HEK293 (cell line): ENCODE results near the gene REN.

Source experiments
- CTCF ChIA-PET: fragments of 350-600 bp; formaldehyde crosslinking; extraction: SDS; loops from one replicate; lab custom pipeline; 2021; ENCODE audit warnings: antibody characterized with exemption; lab: Yijun Ruan, JAX
- POLR2A ChIA-PET: fragments of 300-600 bp; formaldehyde crosslinking; extraction: SDS; loops from one replicate; lab custom pipeline; 2020; ENCODE audit warnings: antibody characterized with exemption, inconsistent platforms; lab: Yijun Ruan, JAX
- H3K27ac ChIP-seq: fragments of 200-500 bp; sonication (Bioruptor generic); 2 replicates; pipeline ENCODE4 v1.5.1; 2014; ENCODE audit warnings: low read depth, low read length, control low read depth, inconsistent platforms; ENCODE audit errors: extremely low read depth
- H3K36me3 ChIP-seq, 2 experiments: fragments of 200-500 bp in 1 of 2; sonication (Bioruptor generic) in 1 of 2; 1 replicate in 1 of 2; 2 replicates in 1 of 2; pipeline ENCODE4 v1.5.1; 2014 to 2017; ENCODE audit warnings: inconsistent platforms in 2 of 2, low read length in 2 of 2; ENCODE audit not compliant: control insufficient read depth in 2 of 2, insufficient read depth in 1 of 2
- H3K4me1 ChIP-seq: fragments of 200-500 bp; sonication (Bioruptor generic); 2 replicates; pipeline ENCODE4 v1.5.1; 2014; ENCODE audit warnings: mild to moderate bottlenecking, low read length, inconsistent platforms; ENCODE audit not compliant: control insufficient read depth, insufficient read depth
- H3K4me3 ChIP-seq: 2 replicates; pipeline ENCODE4 v1.5.1; 2011; ENCODE audit warnings: low read depth, mild to moderate bottlenecking, control low read depth, low read length, moderate library complexity
- H3K9me3 ChIP-seq: fragments of 200-500 bp; sonication (Bioruptor generic); 2 replicates; pipeline ENCODE4 v1.5.1; 2014; ENCODE audit warnings: low read depth, low read length, inconsistent platforms; ENCODE audit not compliant: control insufficient read depth, insufficient read depth
- BCL11A ChIP-seq: fragments of 450-650 bp; formaldehyde crosslinking; IDR thresholded peaks from 2 replicates; pipeline ENCODE4 v1.5.1; 2016; ENCODE audit warnings: low read depth, missing biosample characterization, missing genetic modification characterization
- GLI4 ChIP-seq: fragments of 450-650 bp; formaldehyde crosslinking; IDR thresholded peaks from 2 replicates; pipeline ENCODE4 v1.5.1; 2016; ENCODE audit warnings: missing biosample characterization, missing genetic modification characterization
- KLF1 ChIP-seq: fragments of 450-650 bp; formaldehyde crosslinking; IDR thresholded peaks from 2 replicates; pipeline ENCODE4 v1.5.1; 2016; ENCODE audit warnings: missing biosample characterization, missing genetic modification characterization
- KLF16 ChIP-seq: fragments of 450-650 bp; formaldehyde crosslinking; IDR thresholded peaks from 2 replicates; pipeline ENCODE4 v1.5.1; 2017; ENCODE audit warnings: missing biosample characterization, missing genetic modification characterization
- OVOL3 ChIP-seq: fragments of 450-650 bp; formaldehyde crosslinking; IDR thresholded peaks from 2 replicates; pipeline ENCODE4 v1.5.1; 2016; ENCODE audit warnings: missing biosample characterization, missing genetic modification characterization
- TCF7L2 ChIP-seq: IDR thresholded peaks from 2 replicates; pipeline ENCODE4 v1.6.1; 2011; ENCODE audit warnings: low read depth, mild to moderate bottlenecking, inconsistent platforms, low read length, moderate library complexity, borderline replicate concordance
- YY1 ChIP-seq: fragments of 450-650 bp; formaldehyde crosslinking; IDR thresholded peaks from 2 replicates; pipeline ENCODE4 v1.5.1; 2018; ENCODE audit warnings: missing biosample characterization, missing genetic modification characterization
- YY2 ChIP-seq: fragments of 450-650 bp; formaldehyde crosslinking; IDR thresholded peaks from 2 replicates; pipeline ENCODE4 v1.5.1; 2016; ENCODE audit warnings: missing biosample characterization, missing genetic modification characterization
- ZFHX2 ChIP-seq: fragments of 450-650 bp; formaldehyde crosslinking; conservative IDR thresholded peaks from 2 replicates; pipeline ENCODE4 v1.5.1; 2016; ENCODE audit warnings: missing biosample characterization, missing genetic modification characterization
- ZNF121 ChIP-seq: fragments of 450-650 bp; formaldehyde crosslinking; IDR thresholded peaks from 2 replicates; pipeline ENCODE4 v1.5.1; 2016; ENCODE audit warnings: missing biosample characterization, missing genetic modification characterization
- ZNF175 ChIP-seq: fragments of 450-650 bp; formaldehyde crosslinking; IDR thresholded peaks from 2 replicates; pipeline ENCODE4 v1.5.1; 2016; ENCODE audit warnings: missing biosample characterization, missing genetic modification characterization
- ZNF404 ChIP-seq: fragments of 450-650 bp; formaldehyde crosslinking; IDR thresholded peaks from 2 replicates; pipeline ENCODE4 v1.5.1; 2017; ENCODE audit warnings: missing biosample characterization, missing genetic modification characterization
- ZNF501 ChIP-seq: fragments of 450-650 bp; formaldehyde crosslinking; IDR thresholded peaks from 2 replicates; pipeline ENCODE4 v1.5.1; 2016; ENCODE audit warnings: missing biosample characterization, missing genetic modification characterization
- ZNF621 ChIP-seq: fragments of 450-650 bp; formaldehyde crosslinking; IDR thresholded peaks from 2 replicates; pipeline ENCODE4 v1.5.1; 2017; ENCODE audit warnings: missing biosample characterization, missing genetic modification characterization
- ZNF76 ChIP-seq: fragments of 450-650 bp; formaldehyde crosslinking; IDR thresholded peaks from 2 replicates; pipeline ENCODE4; 2016; ENCODE audit warnings: low read depth, missing biosample characterization, missing genetic modification characterization, borderline replicate concordance
- ZSCAN16 ChIP-seq: fragments of 450-650 bp; formaldehyde crosslinking; IDR thresholded peaks from 2 replicates; pipeline ENCODE4 v1.5.1; 2016; ENCODE audit warnings: missing biosample characterization, missing genetic modification characterization
- ZSCAN23 ChIP-seq: fragments of 450-650 bp; formaldehyde crosslinking; IDR thresholded peaks from 2 replicates; pipeline ENCODE4 v1.5.1; 2016; ENCODE audit warnings: missing biosample characterization, missing genetic modification characterization
- TF ChIP-seq, protein P1 (sequence below): fragments of 450-650 bp; formaldehyde crosslinking; IDR thresholded peaks from 2 replicates; pipeline ENCODE4 v1.5.1; 2016; ENCODE audit warnings: missing biosample characterization, missing genetic modification characterization
- TF ChIP-seq, protein P2 (sequence below): fragments of 450-650 bp; formaldehyde crosslinking; IDR thresholded peaks from 2 replicates; pipeline ENCODE4 v1.5.1; 2016; ENCODE audit warnings: missing biosample characterization, missing genetic modification characterization
- TF ChIP-seq, protein P3 (sequence below): fragments of 450-650 bp; formaldehyde crosslinking; IDR thresholded peaks from 2 replicates; pipeline ENCODE4 v1.5.1; 2016; ENCODE audit warnings: missing biosample characterization, missing genetic modification characterization
- TF ChIP-seq, protein P4 (sequence below): fragments of 450-650 bp; formaldehyde crosslinking; IDR thresholded peaks from 2 replicates; pipeline ENCODE4 v1.5.1; 2017; ENCODE audit warnings: missing biosample characterization, missing genetic modification characterization

The REN gene

DNA sequence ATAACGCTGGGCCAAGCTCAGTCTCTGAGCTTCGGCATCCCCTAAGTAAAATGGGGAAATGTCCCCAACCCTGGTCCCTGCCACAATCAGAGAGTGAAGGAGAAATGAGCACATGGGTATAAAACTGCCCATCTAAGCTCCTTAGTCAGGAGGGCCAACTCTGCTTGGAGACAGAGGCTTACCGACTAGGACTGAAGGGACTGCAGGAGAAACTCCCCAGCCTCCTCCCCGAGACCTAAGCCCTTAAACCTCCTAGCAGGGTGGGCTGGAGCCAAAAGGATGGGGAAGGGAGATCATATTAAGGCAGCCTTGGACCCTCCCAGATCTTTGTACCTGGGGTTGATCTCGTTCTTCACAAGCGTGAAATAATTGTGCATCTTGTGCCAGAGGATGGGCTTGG is 19.8 kb downstream of the REN start:
- Histone ChIP-seq H3K36me3 (peaks cover 0 to 18% of the 10 kb centered on the region in 2 experiments; a peak in 1 of 3 replicates), H3K27ac (no peak overlapping the region), H3K4me1 (no peaks in the 10 kb centered on the region), H3K4me3 (no peak overlapping the region), H3K9me3 (no peaks in the 10 kb centered on the region)
- CTCF ChIA-PET: interaction anchor here (0.5 to 1.1 kb wide), 3 partner anchors 10 to 645 kb away, joined by 3 to 4 read pairs (median 3); no protein-coding TSS in a partner anchor
- POLR2A ChIA-PET: no interaction called here
- TF ChIP-seq OVOL3 (tag by site-specific recombination) (no peak), GLI4 (tag by site-specific recombination) (no peak), ZNF121 (tag by site-specific recombination) (no peak), KLF1 (tag by site-specific recombination) (no peak), ZNF175 (no peak), ZNF76 (no peak), YY1 (tag by site-specific recombination) (no peak), ZNF501 (tag by site-specific recombination) (no peak)
- TF ChIP-seq, protein P1, sequence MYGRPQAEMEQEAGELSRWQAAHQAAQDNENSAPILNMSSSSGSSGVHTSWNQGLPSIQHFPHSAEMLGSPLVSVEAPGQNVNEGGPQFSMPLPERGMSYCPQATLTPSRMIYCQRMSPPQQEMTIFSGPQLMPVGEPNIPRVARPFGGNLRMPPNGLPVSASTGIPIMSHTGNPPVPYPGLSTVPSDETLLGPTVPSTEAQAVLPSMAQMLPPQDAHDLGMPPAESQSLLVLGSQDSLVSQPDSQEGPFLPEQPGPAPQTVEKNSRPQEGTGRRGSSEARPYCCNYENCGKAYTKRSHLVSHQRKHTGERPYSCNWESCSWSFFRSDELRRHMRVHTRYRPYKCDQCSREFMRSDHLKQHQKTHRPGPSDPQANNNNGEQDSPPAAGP (tag by site-specific recombination): no peak
- TF ChIP-seq, protein P2, sequence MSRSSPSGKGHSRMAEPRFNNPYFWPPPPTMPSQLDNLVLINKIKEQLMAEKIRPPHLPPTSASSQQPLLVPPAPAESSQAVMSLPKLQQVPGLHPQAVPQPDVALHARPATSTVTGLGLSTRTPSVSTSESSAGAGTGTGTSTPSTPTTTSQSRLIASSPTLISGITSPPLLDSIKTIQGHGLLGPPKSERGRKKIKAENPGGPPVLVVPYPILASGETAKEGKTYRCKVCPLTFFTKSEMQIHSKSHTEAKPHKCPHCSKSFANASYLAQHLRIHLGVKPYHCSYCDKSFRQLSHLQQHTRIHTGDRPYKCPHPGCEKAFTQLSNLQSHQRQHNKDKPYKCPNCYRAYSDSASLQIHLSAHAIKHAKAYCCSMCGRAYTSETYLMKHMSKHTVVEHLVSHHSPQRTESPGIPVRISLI (tag by site-specific recombination): no peak
- TF ChIP-seq, protein P3, sequence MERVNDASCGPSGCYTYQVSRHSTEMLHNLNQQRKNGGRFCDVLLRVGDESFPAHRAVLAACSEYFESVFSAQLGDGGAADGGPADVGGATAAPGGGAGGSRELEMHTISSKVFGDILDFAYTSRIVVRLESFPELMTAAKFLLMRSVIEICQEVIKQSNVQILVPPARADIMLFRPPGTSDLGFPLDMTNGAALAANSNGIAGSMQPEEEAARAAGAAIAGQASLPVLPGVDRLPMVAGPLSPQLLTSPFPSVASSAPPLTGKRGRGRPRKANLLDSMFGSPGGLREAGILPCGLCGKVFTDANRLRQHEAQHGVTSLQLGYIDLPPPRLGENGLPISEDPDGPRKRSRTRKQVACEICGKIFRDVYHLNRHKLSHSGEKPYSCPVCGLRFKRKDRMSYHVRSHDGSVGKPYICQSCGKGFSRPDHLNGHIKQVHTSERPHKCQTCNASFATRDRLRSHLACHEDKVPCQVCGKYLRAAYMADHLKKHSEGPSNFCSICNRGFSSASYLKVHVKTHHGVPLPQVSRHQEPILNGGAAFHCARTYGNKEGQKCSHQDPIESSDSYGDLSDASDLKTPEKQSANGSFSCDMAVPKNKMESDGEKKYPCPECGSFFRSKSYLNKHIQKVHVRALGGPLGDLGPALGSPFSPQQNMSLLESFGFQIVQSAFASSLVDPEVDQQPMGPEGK: no peak

DNA sequence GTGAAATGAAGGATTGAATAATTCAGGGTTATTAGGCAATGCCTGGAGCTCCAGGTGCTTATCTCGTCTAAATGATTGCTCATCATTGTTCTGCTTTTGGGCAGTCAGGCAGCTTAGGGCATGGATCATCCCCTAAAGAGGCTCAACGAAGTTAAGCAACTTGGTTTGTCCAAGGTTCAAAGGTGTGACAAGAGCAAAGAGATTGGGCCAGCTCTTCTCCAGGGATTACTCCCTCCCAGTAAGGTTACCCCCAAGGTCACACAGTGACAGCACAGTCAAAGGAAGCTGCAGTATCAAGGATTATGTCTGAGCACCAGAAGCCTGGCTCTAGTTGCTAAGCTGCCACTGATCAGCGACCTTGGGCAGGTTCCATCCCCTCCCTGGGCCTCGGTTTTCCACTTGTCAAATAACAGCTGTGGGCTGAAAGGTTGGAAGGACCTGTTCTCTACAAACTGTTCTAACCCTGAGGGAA is 21.1 kb downstream of the REN start:
- H3K4me1 ChIP-seq: no peaks in the 10 kb centered on the region
- TF ChIP-seq ZNF621 (tag by site-specific recombination) (no peak), ZNF404 (no peak), YY2 (tag by site-specific recombination) (no peak), ZFHX2 (tag by site-specific recombination) (no peak), ZSCAN16 (no peak), BCL11A (tag by site-specific recombination) (no peak), KLF16 (tag by site-specific recombination) (no peak), ZSCAN23 (tag by site-specific recombination) (no peak), TCF7L2 (no peak)
- TF ChIP-seq, protein P4, sequence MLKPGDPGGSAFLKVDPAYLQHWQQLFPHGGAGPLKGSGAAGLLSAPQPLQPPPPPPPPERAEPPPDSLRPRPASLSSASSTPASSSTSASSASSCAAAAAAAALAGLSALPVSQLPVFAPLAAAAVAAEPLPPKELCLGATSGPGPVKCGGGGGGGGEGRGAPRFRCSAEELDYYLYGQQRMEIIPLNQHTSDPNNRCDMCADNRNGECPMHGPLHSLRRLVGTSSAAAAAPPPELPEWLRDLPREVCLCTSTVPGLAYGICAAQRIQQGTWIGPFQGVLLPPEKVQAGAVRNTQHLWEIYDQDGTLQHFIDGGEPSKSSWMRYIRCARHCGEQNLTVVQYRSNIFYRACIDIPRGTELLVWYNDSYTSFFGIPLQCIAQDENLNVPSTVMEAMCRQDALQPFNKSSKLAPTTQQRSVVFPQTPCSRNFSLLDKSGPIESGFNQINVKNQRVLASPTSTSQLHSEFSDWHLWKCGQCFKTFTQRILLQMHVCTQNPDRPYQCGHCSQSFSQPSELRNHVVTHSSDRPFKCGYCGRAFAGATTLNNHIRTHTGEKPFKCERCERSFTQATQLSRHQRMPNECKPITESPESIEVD (tag by site-specific recombination): no peak
- H3K36me3 ChIP-seq: peaks cover 0 to 23% of the 10 kb centered on the region in 2 experiments; a peak in 1 of 3 replicates
- POLR2A ChIA-PET: interaction anchor here (0.6 kb wide), 1 partner anchor 279 kb away, joined by 4 read pairs; no protein-coding TSS in a partner anchor
- no peak overlapping the region for H3K4me3 ChIP-seq
- no peak overlapping the region for H3K27ac ChIP-seq
- CTCF ChIA-PET: interaction anchor here (0.6 to 2.7 kb wide), 7 partner anchors 16 to 647 kb away, joined by 3 to 11 read pairs (median 4); no protein-coding TSS in a partner anchor
- no peaks in the 10 kb centered on the region for H3K9me3 ChIP-seq
